HepG2 (cell line): ENCODE results near the gene KLK7. TPM values are rescaled to one million over a fixed set of nuclear protein-coding genes. Genes with fewer than 3 reads are reported as not detected.

Experiments
- ATAC-seq: fragments of 200-7000 bp; cut with Tn5 transposase; 3 replicates; pipeline ENCODE4 v1.9.1; 2020; ENCODE audit warnings: mild to moderate bottlenecking, moderate library complexity
- BruUV-seq: library from RNA; stranded (reverse); fragments of 400-500 nt; replicated peaks from 2 replicates; lab custom pipeline; 2021; lab: Mats Ljungman, UMichigan
- CTCF ChIA-PET: fragments of 300-600 bp; formaldehyde crosslinking; extraction: SDS; loops from one replicate; lab custom pipeline; 2021; ENCODE audit warnings: low total read pairs, inconsistent platforms, low intra/inter-chr PET ratio; lab: Yijun Ruan, JAX
- POLR2A ChIA-PET: fragments of 350-600 bp; sonication (Branson Sonifier 250); formaldehyde crosslinking; loops from one replicate; lab custom pipeline; 2020; ENCODE audit warnings: antibody characterized with exemption, inconsistent platforms; lab: Yijun Ruan, JAX
- DNase-seq: peaks from one replicate; pipeline ENCODE4 v3.0.0-alpha.2; 2015; ENCODE audit warnings: low spot score
- FAIRE-seq: peaks from 3 replicates; lab custom pipeline; 2011; peaks lifted over from hg19 to GRCh38; lab: Jason Lieb, UNC
- H2AFZ ChIP-seq: one replicate; pipeline ENCODE4 v1.6.1; 2011; ENCODE audit warnings: low read length, inconsistent platforms
- H3K27ac ChIP-seq: fragments of 300-600 bp; 3 replicates; pipeline ENCODE4 v1.8.0; 2011; ENCODE audit warnings: mixed run types, mild to moderate bottlenecking, mixed read lengths, low read length, inconsistent platforms; ENCODE audit not compliant: insufficient read depth; ENCODE audit errors: extremely low read length
- H3K27me3 ChIP-seq, 2 experiments: fragments of 200-600 bp in 1 of 2; 2 replicates in 1 of 2; 3 replicates in 1 of 2; pipeline versions ENCODE4 v1.6.0 to v1.8.0; 2011; ENCODE audit warnings: low read length in 2 of 2, mild to moderate bottlenecking in 2 of 2, moderate library complexity in 2 of 2, inconsistent platforms in 1 of 2; ENCODE audit not compliant: insufficient read depth in 2 of 2, control insufficient read depth in 1 of 2
- H3K36me3 ChIP-seq, 2 experiments: fragments of 200-600 bp in 1 of 2; replicated peaks in 1 of 2; 2 replicates in 1 of 2; 3 replicates in 1 of 2; pipeline versions ENCODE4 v1.5.1 to v1.8.0; 2011; ENCODE audit warnings: low read length in 2 of 2, inconsistent platforms in 1 of 2; ENCODE audit not compliant: insufficient read depth in 2 of 2, control insufficient read depth in 1 of 2
- H3K4me1 ChIP-seq: 2 replicates; pipeline ENCODE4 v1.5.1; 2012; ENCODE audit warnings: low read length, inconsistent platforms; ENCODE audit not compliant: insufficient read depth
- H3K4me2 ChIP-seq: 2 replicates; pipeline ENCODE4 v1.6.0; 2011; ENCODE audit warnings: low read depth, low read length, inconsistent platforms
- H3K4me3 ChIP-seq, 3 experiments: fragments of 200-600 bp in 1 of 3; sonication (generic), shearing (Covaris generic) in 1 of 3; replicated peaks in 1 of 3; 2 replicates each; pipeline ENCODE4 v1.5.1; 2011 to 2016; ENCODE audit warnings: low read length in 3 of 3, inconsistent platforms in 2 of 3, low read depth in 2 of 3, mild to moderate bottlenecking in 2 of 3, control low read depth in 1 of 3, mixed read lengths in 1 of 3; ENCODE audit not compliant: insufficient read depth in 1 of 3
- H3K79me2 ChIP-seq: one replicate; pipeline ENCODE4 v1.6.1; 2011; ENCODE audit warnings: low read length, inconsistent platforms; ENCODE audit not compliant: insufficient read depth
- H3K9ac ChIP-seq: 2 replicates; pipeline ENCODE4 v1.6.0; 2011; ENCODE audit warnings: mild to moderate bottlenecking, low read depth, low read length, inconsistent platforms; ENCODE audit not compliant: insufficient read depth
- H3K9me3 ChIP-seq: 2 replicates; pipeline ENCODE4 v1.5.1; 2012; ENCODE audit warnings: mild to moderate bottlenecking, low read length
- H4K20me1 ChIP-seq: 2 replicates; pipeline ENCODE4 v1.6.0; 2011; ENCODE audit warnings: inconsistent platforms, mild to moderate bottlenecking, low read length, moderate library complexity; ENCODE audit not compliant: insufficient read depth
- BORCS8-MEF2B ChIP-seq: sonication (generic); formaldehyde crosslinking; IDR thresholded peaks from 2 replicates; pipeline ENCODE4 v1.8.0; 2022; ENCODE audit warnings: mild to moderate bottlenecking, missing genetic modification reagents
- GABPB1 ChIP-seq: IDR thresholded peaks from 2 replicates; pipeline ENCODE4 v1.6.1; 2016; ENCODE audit warnings: mild to moderate bottlenecking, missing genetic modification reagents, moderate library complexity, missing compliant biosample characterization
- HDAC6 ChIP-seq: fragments of 200-600 bp; sonication (generic); IDR thresholded peaks from 2 replicates; pipeline ENCODE4 v1.7.0; 2017; ENCODE audit warnings: mild to moderate bottlenecking, antibody characterized with exemption, low read length, low read depth
- IKZF5 ChIP-seq: IDR thresholded peaks from 2 replicates; pipeline ENCODE4 v1.6.1; 2018; ENCODE audit warnings: missing genetic modification reagents, mild to moderate bottlenecking, missing compliant biosample characterization
- KAT7 ChIP-seq: IDR thresholded peaks from 2 replicates; pipeline ENCODE4 v1.6.1; 2018; ENCODE audit warnings: borderline replicate concordance, missing compliant biosample characterization
- PATZ1 ChIP-seq: sonication (generic); formaldehyde crosslinking; IDR thresholded peaks from 2 replicates; pipeline ENCODE4 v1.4.0; 2020; ENCODE audit warnings: missing genetic modification reagents
- PRDM15 ChIP-seq: sonication (generic); formaldehyde crosslinking; IDR thresholded peaks from 2 replicates; pipeline ENCODE4 v1.4.0; 2020; ENCODE audit warnings: missing genetic modification reagents
- SP5 ChIP-seq: IDR thresholded peaks from 2 replicates; pipeline ENCODE4 v1.6.1; 2016; ENCODE audit warnings: low read depth, borderline replicate concordance
- SRF ChIP-seq: IDR thresholded peaks from 2 replicates; pipeline ENCODE4 v1.6.1; 2011; ENCODE audit warnings: mild to moderate bottlenecking, low read depth, low read length, moderate library complexity
- STAG1 ChIP-seq: sonication (generic); formaldehyde crosslinking; IDR thresholded peaks from 2 replicates; pipeline ENCODE4 v1.4.0; 2020; ENCODE audit warnings: missing genetic modification reagents
- ZNF263 ChIP-seq: sonication (generic); formaldehyde crosslinking; IDR thresholded peaks from 2 replicates; pipeline ENCODE4 v1.4.0; 2020; ENCODE audit warnings: missing genetic modification reagents
- ZNF350 ChIP-seq: sonication (generic); formaldehyde crosslinking; IDR thresholded peaks from 2 replicates; pipeline ENCODE4 v1.4.0; 2020; ENCODE audit warnings: mild to moderate bottlenecking, low read depth, missing genetic modification reagents, borderline replicate concordance
- ZNF496 ChIP-seq: sonication (generic); formaldehyde crosslinking; IDR thresholded peaks from 2 replicates; pipeline ENCODE4 v1.8.1; 2023; ENCODE audit warnings: mild to moderate bottlenecking, moderate library complexity, missing genetic modification reagents; ENCODE audit not compliant: insufficient replicate concordance
- WGBS: methylation state at CpG from one replicate; pipeline ENCODE4 v1.1.6; 2017; ENCODE audit warnings: low lambda C conversion rate; 5-methylcytosine and 5-hydroxymethylcytosine counted together
- in situ Hi-C: cut with HindIII; loops from 2 replicates; pipeline ENCODE4 v1.10.0; 2017; ENCODE audit warnings: low pct_unique_long_range_greater_than_20kb; ENCODE audit not compliant: extremely low pct_ligation_motif_present
- intact Hi-C: fragments of 100-400 bp; cut with micrococcal nuclease; formaldehyde crosslinking; loops from one replicate; pipeline ENCODE4 v1.10.0; 2022; ENCODE audit not compliant: unreplicated experiment
- polyA plus RNA-seq, 8 experiments: library from polyadenylated mRNA; depleted of rRNA in 3 of 8; stranded (reverse) in 7 of 8; unstranded in 1 of 8; fragments of >200 nt; fragmentation: Illumina TruSeq in 4 of 8; extraction: Trizol in 4 of 8; gene quantifications; 2 replicates each; pipeline versions ENCODE4 v1.2.1 to v1.2.3, GENCODE V29; 2011 to 2016; ENCODE audit warnings: low read depth in 4 of 8, missing spikeins in 1 of 8, mixed read lengths in 1 of 8; ENCODE audit not compliant: insufficient read depth in 1 of 8
- total RNA-seq, 5 experiments: library from RNA; depleted of rRNA; stranded (reverse); fragments of >200 nt; fragmentation: Illumina TruSeq; extraction: Trizol; gene quantifications; 2 replicates each; pipeline ENCODE4 v1.2.3, GENCODE V29; 2016; ENCODE audit warnings: low read depth in 1 of 5

KLK7 gene
- total and polyA plus RNA-seq, 2 of the 13 experiments (the other 11 are each of a cell fraction or from before 2014, with no cell fraction given), result not detected

GRCh38 chr19:51018745-51019543 lies 35.2 kb upstream of the KLK7 start (continued):
- TF ChIP-seq PATZ1 (peak; percentile 47; the same call in 1 of the 2 replicates), SP5 (no peak), HDAC6 (no peak), ZNF350 (CRISPR knock-in tag) (no peak)
- TF ChIP-seq, all 625 proteins: peak for 4

GRCh38 chr19:51016798-51017683 lies 33.3 kb upstream of the KLK7 start:
- ATAC-seq (peak; percentile 79), FAIRE-seq (no peak), DNase-seq (peak; percentile 31)
- H3K27me3 ChIP-seq, result peaks cover 3 to 31% of the 10 kb centered on the region in 2 experiments; a peak in 4 of 5 replicates
- intact Hi-C loops, result loop anchor here (10.0 kb wide), 1 partner anchor 82 kb away; no protein-coding TSS in a partner anchor
- no peak overlapping the region for H2AFZ ChIP-seq
- H3K4me3 ChIP-seq, result peak overlapping the region in 1 of 3 experiments; percentile 16; a peak in 1 of 6 replicates
- H3K79me2 ChIP-seq, result no peaks in the 10 kb centered on the region
- no peaks in the 10 kb centered on the region for H4K20me1 ChIP-seq
- no peak overlapping the region for H3K9ac ChIP-seq
- H3K36me3 ChIP-seq, result no peaks in the 10 kb centered on the region
- BruUV-seq, result no TSS peak
- ChIA-PET POLR2A (no interaction called here), CTCF (interaction anchor here (1.1 to 1.5 kb wide), 4 partner anchors 77 to 88 kb away, joined by 3 to 10 read pairs (median 3); no protein-coding TSS in a partner anchor)
- H3K27ac ChIP-seq, result no peak overlapping the region
- H3K4me2 ChIP-seq, result no peak overlapping the region
- 0 out of 2 replicates have a peak, but pooled peaks cover 4% of the 10 kb centered on the region for H3K4me1 ChIP-seq
- in situ Hi-C loops, result loop anchor here (5.0 kb wide), 2 partner anchors 75 to 85 kb away; no protein-coding TSS in a partner anchor
- no peaks in the 10 kb centered on the region for H3K9me3 ChIP-seq
- WGBS, result 20% methylated on average over 47 of the region's 68 CpGs
- TF ChIP-seq ZNF263, result no peak
- TF ChIP-seq STAG1 (CRISPR knock-in tag), result peak; percentile 70
- TF ChIP-seq ZNF496 (CRISPR knock-in tag), result no peak
- no peak for TF ChIP-seq SRF
- no peak for TF ChIP-seq BORCS8-MEF2B
- TF ChIP-seq KAT7 (CRISPR knock-in tag), result no peak
- 0 out of 2 replicates have a peak, but pooled peaks have one; percentile 16 for TF ChIP-seq PRDM15 (CRISPR knock-in tag)
- peak; percentile 39; the same call in 1 of the 2 replicates for TF ChIP-seq GABPB1 (CRISPR knock-in tag)
- TF ChIP-seq IKZF5, result no peak
